HCT116 (cell line): ENCODE data around the gene RAX. TPM values are rescaled to one million over a fixed set of nuclear protein-coding genes. Genes with fewer than 3 reads are reported as not detected.

Experiments
- ATAC-seq: fragments of 200-7000 bp; cut with Tn5 transposase; 2 replicates; pipeline ENCODE4 v1.9.1; 2020; ENCODE audit warnings: mild to moderate bottlenecking, moderate library complexity
- BruUV-seq: library from RNA; stranded (reverse); fragments of 400-500 nt; replicated peaks from 2 replicates; lab custom pipeline; 2021; lab: Mats Ljungman, UMichigan
- CTCF ChIA-PET: fragments of 300-600 bp; sonication (Branson Sonifier 250); formaldehyde crosslinking; loops from one replicate; lab custom pipeline; 2021; ENCODE audit warnings: antibody characterized with exemption; lab: Charles Lee
- POLR2A ChIA-PET: fragments of 300-600, 350-600 bp; sonication (Branson Sonifier 250); formaldehyde crosslinking; loops from one replicate; lab custom pipeline; 2021; ENCODE audit warnings: antibody characterized with exemption; lab: Charles Lee
- RAD21 ChIA-PET, 2 experiments: fragments of 300-600 bp; sonication (Branson Sonifier 250); formaldehyde crosslinking; loops; one replicate each; lab custom pipeline; 2023; ENCODE audit warnings: low total read pairs in 2 of 2; ENCODE audit not compliant: uncharacterized antibody in 2 of 2, unreplicated experiment in 2 of 2, low non-redundant PET in 1 of 2; lab: Charles Lee
- DNase-seq: peaks from one replicate; pipeline ENCODE4 v3.0.0-alpha.2; 2010; ENCODE audit warnings: low read depth, low spot score
- H2AFZ ChIP-seq: fragments of 200-600 bp; shearing (Covaris generic), sonication (generic); 2 replicates; pipeline ENCODE4 v1.6.1; 2017; ENCODE audit warnings: low read depth, mixed run types, mixed read lengths, antibody characterized with exemption, low read length; ENCODE audit not compliant: poor library complexity, severe bottlenecking
- H3K27ac ChIP-seq: 2 replicates; pipeline ENCODE4 v1.5.1; 2012; ENCODE audit warnings: low read depth, low read length
- H3K27me3 ChIP-seq: fragments of 200-600 bp; sonication (generic); 2 replicates; pipeline ENCODE4 v1.6.1; 2016; ENCODE audit warnings: mixed run types, low read length, mixed read lengths; ENCODE audit not compliant: insufficient read depth
- H3K36me3 ChIP-seq, 2 experiments: fragments of 200-500 bp in 1 of 2; fragments of 200-600 bp in 1 of 2; sonication (Bioruptor generic) in 1 of 2; sonication (generic) in 1 of 2; 2 replicates each; pipeline versions ENCODE4 v1.5.1 to v1.6.1; 2014 to 2016; ENCODE audit warnings: low read length in 2 of 2, inconsistent platforms in 1 of 2, mixed read lengths in 1 of 2, mixed run types in 1 of 2; ENCODE audit not compliant: insufficient read depth in 2 of 2, control insufficient read depth in 1 of 2
- H3K4me1 ChIP-seq, 2 experiments: fragments of 200-600 bp in 1 of 2; sonication (generic) in 1 of 2; 2 replicates each; pipeline versions ENCODE4 v1.5.1 to v1.6.1; 2012 to 2017; ENCODE audit warnings: low read length in 2 of 2, inconsistent platforms in 1 of 2, mild to moderate bottlenecking in 1 of 2, mixed read lengths in 1 of 2, mixed run types in 1 of 2, moderate library complexity in 1 of 2; ENCODE audit not compliant: insufficient read depth in 2 of 2, control insufficient read depth in 1 of 2
- H3K4me2 ChIP-seq: fragments of 200-600 bp; sonication (generic); 2 replicates; pipeline ENCODE4 v1.6.1; 2017; ENCODE audit warnings: mixed run types, low read length, mixed read lengths
- H3K4me3 ChIP-seq, 2 experiments: fragments of 200-600 bp in 1 of 2; sonication (generic) in 1 of 2; replicated peaks in 1 of 2; 2 replicates each; pipeline ENCODE4 v1.5.1; 2011 to 2016; ENCODE audit warnings: low read length in 2 of 2, control low read depth in 1 of 2, low read depth in 1 of 2, mild to moderate bottlenecking in 1 of 2, mixed read lengths in 1 of 2, mixed run types in 1 of 2
- H3K79me2 ChIP-seq: fragments of 200-600 bp; sonication (generic); 2 replicates; pipeline ENCODE4 v1.6.1; 2017; ENCODE audit warnings: mild to moderate bottlenecking, mixed run types, low read length, moderate library complexity, mixed read lengths; ENCODE audit not compliant: insufficient read depth
- H3K9ac ChIP-seq: fragments of 200-600 bp; sonication (generic); 2 replicates; pipeline ENCODE4 v1.6.1; 2016; ENCODE audit warnings: low read length, mixed read lengths
- H3K9me2 ChIP-seq: fragments of 200-600 bp; sonication (generic), shearing (Covaris generic); 2 replicates; pipeline ENCODE4 v1.6.1; 2017; ENCODE audit warnings: mixed run types, mild to moderate bottlenecking, moderate library complexity; ENCODE audit not compliant: insufficient read depth
- H3K9me3 ChIP-seq, 2 experiments: fragments of 200-500 bp in 1 of 2; fragments of 200-600 bp in 1 of 2; sonication (Bioruptor generic) in 1 of 2; sonication (generic) in 1 of 2; 2 replicates each; pipeline ENCODE4 v1.6.1; 2014 to 2017; ENCODE audit warnings: low read length in 2 of 2, mixed read lengths in 2 of 2, inconsistent platforms in 1 of 2, low read depth in 1 of 2, mild to moderate bottlenecking in 1 of 2, mixed run types in 1 of 2, moderate library complexity in 1 of 2; ENCODE audit not compliant: control insufficient read depth in 1 of 2, insufficient read depth in 1 of 2
- H4K20me1 ChIP-seq: fragments of 200-600 bp; sonication (generic), shearing (Covaris generic); 2 replicates; pipeline ENCODE4 v1.6.1; 2017; ENCODE audit warnings: mixed run types, mild to moderate bottlenecking, moderate library complexity; ENCODE audit not compliant: insufficient read depth
- CEBPB ChIP-seq: IDR thresholded peaks from 2 replicates; pipeline ENCODE4 v1.6.1; 2012; ENCODE audit warnings: low read depth
- EGR1 ChIP-seq: IDR thresholded peaks from 2 replicates; pipeline ENCODE4 v1.6.1; 2012; ENCODE audit warnings: low read depth
- FOSL1 ChIP-seq: IDR thresholded peaks from 2 replicates; pipeline ENCODE4 v1.6.1; 2012; ENCODE audit warnings: low read depth
- POLR2AphosphoS5 ChIP-seq: IDR thresholded peaks from 2 replicates; pipeline ENCODE4 v1.6.1; 2011; ENCODE audit warnings: mild to moderate bottlenecking, low read depth, low read length, moderate library complexity
- RAD21 ChIP-seq: IDR thresholded peaks from 2 replicates; pipeline ENCODE4 v1.6.1; 2012; ENCODE audit warnings: low read depth, mild to moderate bottlenecking
- SIN3A ChIP-seq: IDR thresholded peaks from 2 replicates; pipeline ENCODE4 v1.6.1; 2012; ENCODE audit warnings: low read depth
- TCF7L2 ChIP-seq: IDR thresholded peaks from 2 replicates; pipeline ENCODE4 v1.7.0; 2011; ENCODE audit warnings: borderline replicate concordance, inconsistent platforms; ENCODE audit not compliant: insufficient read depth, insufficient read length; ENCODE audit errors: extremely low read depth
- YY1 ChIP-seq: IDR thresholded peaks from 2 replicates; pipeline ENCODE4 v1.6.1; 2011; ENCODE audit warnings: low read length, low read depth, moderate library complexity, mild to moderate bottlenecking; ENCODE audit not compliant: insufficient replicate concordance; ENCODE audit errors: extremely low read depth
- ZFX ChIP-seq: fragments of 450-650 bp; IDR thresholded peaks from 2 replicates; pipeline ENCODE4 v1.6.1; 2017
- intact Hi-C: fragments of 100-400 bp; cut with micrococcal nuclease; formaldehyde crosslinking; loops from 2 replicates; pipeline ENCODE4 v1.10.0; 2022
- total RNA-seq: library from RNA; stranded (reverse); gene quantifications from one replicate; pipeline ENCODE4 v1.2.1, GENCODE V29; 2021; ENCODE audit not compliant: unreplicated experiment
- TF ChIP-seq, protein P1 (sequence below): IDR thresholded peaks from 2 replicates; pipeline ENCODE4 v1.6.1; 2012

RAX gene
- total RNA-seq, 1 experiment from 2014 or later = not detected

DNA sequence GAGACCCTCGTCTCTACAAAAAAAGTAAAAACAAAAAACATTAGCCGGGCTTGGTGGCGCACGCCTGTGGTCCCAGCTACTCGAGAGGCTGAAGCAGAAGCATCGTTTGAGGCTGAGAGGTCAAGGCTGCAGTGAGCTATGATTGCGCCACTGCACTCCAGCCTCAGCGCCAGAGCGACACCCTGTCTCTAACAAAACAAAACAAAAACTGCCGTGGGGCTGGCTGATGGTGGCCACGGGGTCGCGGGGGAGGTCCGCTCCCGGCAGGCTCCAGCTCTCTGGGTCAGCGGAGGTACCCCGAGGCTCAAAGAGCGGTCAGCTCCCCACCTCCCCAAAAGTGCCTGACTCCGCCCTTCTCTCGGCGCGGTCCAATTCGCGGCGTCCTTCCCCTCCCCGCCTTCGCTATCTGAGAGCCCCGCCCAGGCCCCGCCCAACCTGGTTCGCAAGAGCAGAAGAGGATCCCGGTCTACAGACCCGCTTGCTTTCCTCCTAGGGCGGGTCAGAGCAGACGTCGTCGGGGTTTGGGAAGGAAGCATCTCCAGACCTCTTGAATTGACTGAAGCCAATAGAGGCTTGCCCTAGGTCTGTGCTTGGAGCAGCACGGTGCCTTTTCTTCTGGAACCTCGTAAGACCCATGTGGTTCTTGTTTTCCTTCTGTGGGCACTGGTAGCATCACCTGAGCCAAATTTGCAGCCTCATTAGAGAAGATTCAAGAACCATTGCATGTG, 7.8 kb downstream of the RAX start:
- no peak overlapping the region for H3K27ac ChIP-seq
- DNase-seq = no peak
- H3K36me3 ChIP-seq = no peaks in the 10 kb centered on the region
- H3K4me1 ChIP-seq = peaks cover 0 to 7% of the 10 kb centered on the region in 2 experiments; a peak in 2 of 4 replicates
- peaks cover 9% of the 10 kb centered on the region for H3K27me3 ChIP-seq
- no TSS peak for BruUV-seq
- CTCF ChIA-PET = interaction anchor here (1.5 kb wide), 1 partner anchor 137 kb away, joined by 5 read pairs; no protein-coding TSS in a partner anchor
- TF ChIP-seq FOSL1 (no peak), TCF7L2 (no peak), CEBPB (no peak), SIN3A (no peak), ZFX (no peak)
- TF ChIP-seq, protein P1, sequence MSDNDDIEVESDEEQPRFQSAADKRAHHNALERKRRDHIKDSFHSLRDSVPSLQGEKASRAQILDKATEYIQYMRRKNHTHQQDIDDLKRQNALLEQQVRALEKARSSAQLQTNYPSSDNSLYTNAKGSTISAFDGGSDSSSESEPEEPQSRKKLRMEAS = no peak
- TF ChIP-seq, all 23 proteins: peak for 0
- intact Hi-C loops = no loop called here
- Histone ChIP-seq H3K9me2 (no peaks in the 10 kb centered on the region), H4K20me1 (no peaks in the 10 kb centered on the region), H3K4me3 (no peak overlapping the region), H3K79me2 (no peaks in the 10 kb centered on the region), H3K9me3 (no peaks in the 10 kb centered on the region), H3K9ac (no peak overlapping the region), H3K4me2 (no peak overlapping the region), H2AFZ (no peak overlapping the region)
- RAD21 ChIA-PET = no interaction called here
- ATAC-seq = no peak
- POLR2A ChIA-PET = no interaction called here

- H3K27ac ChIP-seq = no peak overlapping the region
- CTCF ChIA-PET = no interaction called here
- no peaks in the 10 kb centered on the region for H3K36me3 ChIP-seq
- H2AFZ ChIP-seq = no peak overlapping the region
- no peaks in the 10 kb centered on the region for H3K9me3 ChIP-seq
- no peak overlapping the region for H3K9ac ChIP-seq
- H3K4me1 ChIP-seq = peaks cover 0 to 5% of the 10 kb centered on the region in 2 experiments; a peak in 2 of 4 replicates
- DNase-seq = no peak
- H3K27me3 ChIP-seq = peaks cover 9% of the 10 kb centered on the region
- H3K79me2 ChIP-seq = no peaks in the 10 kb centered on the region
- no TSS peak for BruUV-seq
- TF ChIP-seq POLR2AphosphoS5 (no peak), YY1 (no peak), RAD21 (no peak), EGR1 (no peak)
- TF ChIP-seq, all 23 proteins: peak for 0
- Histone ChIP-seq H4K20me1 (no peaks in the 10 kb centered on the region), H3K4me2 (no peak overlapping the region), H3K9me2 (no peaks in the 10 kb centered on the region), H3K4me3 (no peak overlapping the region)
- RAD21 ChIA-PET = no interaction called here
- no peak for ATAC-seq
- POLR2A ChIA-PET = no interaction called here
- intact Hi-C loops = no loop called here
These were observed 8.5 kb downstream of the RAX start for GRCh38 chr18:59264651-59265245.
